Measurements from ENCODE around the gene ZNFX1. TPM values are rescaled to one million over a fixed set of nuclear protein-coding genes. Genes with fewer than 3 reads are reported as not detected.
"Not testable (repeated sequence)": the region's sequence is repeated elsewhere in the genome, so short reads cannot be mapped to it uniquely, and the experiment has no call there.

Gene ZNFX1
- total RNA-seq, 2 donors from 2014 or later: 8.1 to 8.9 TPM

- Mint-ChIP-seq H3K36me3 (ENCODE audit: low read depth) (no peaks in the 10 kb centered on the region), H3K27me3 (ENCODE audit: insufficient read depth) (no peaks in the 10 kb centered on the region), H3K27ac (no peak overlapping the region), H3K4me3 (no peak overlapping the region), H3K9me3 (peaks cover 7% of the 10 kb centered on the region), H3K4me1 (no peaks in the 10 kb centered on the region)
- Histone ChIP-seq H3K4me1 (ENCODE audit: control insufficient read depth, insufficient read depth, low read length) (no peaks in the 10 kb centered on the region), H3K9me3 (ENCODE audit: control insufficient read depth, low read length) (no peaks in the 10 kb centered on the region), H3K27ac (ENCODE audit: low read depth, low read length) (no peak overlapping the region), H3K4me3 (ENCODE audit: low read length) (no peak overlapping the region), H3K36me3 (ENCODE audit: control insufficient read depth, insufficient read depth, low read length) (no peaks in the 10 kb centered on the region), H3K9ac (ENCODE audit: extremely low read depth, low read length, poor library complexity, severe bottlenecking) (no peak overlapping the region), H3K27me3 (ENCODE audit: control insufficient read depth, insufficient read depth, low read length, poor library complexity, severe bottlenecking) (no peaks in the 10 kb centered on the region)
- WGBS, 2 experiments (ENCODE audit: insufficient coverage in 1 of 2, insufficient read length in 1 of 2): 86 to 94% methylated on average over 7 of the region's 7 CpGs
- DNase-seq: no peak
- no peak for TF ChIP-seq CTCF (conservative IDR thresholded peaks at IDR 0.05)
Measured at GRCh38 chr20:49203011-49203410, 74.8 kb downstream of the ZNFX1 start.

- Histone ChIP-seq H3K4me1 (ENCODE audit: control insufficient read depth, insufficient read depth, low read length) (no peaks in the 10 kb centered on the region), H3K27ac (ENCODE audit: low read depth, low read length) (no peak overlapping the region), H3K36me3 (ENCODE audit: control insufficient read depth, insufficient read depth, low read length) (no peaks in the 10 kb centered on the region), H3K4me3 (ENCODE audit: low read length) (no peak overlapping the region), H3K9me3 (ENCODE audit: control insufficient read depth, low read length) (no peaks in the 10 kb centered on the region), H3K27me3 (ENCODE audit: control insufficient read depth, insufficient read depth, low read length, poor library complexity, severe bottlenecking) (no peaks in the 10 kb centered on the region), H3K9ac (ENCODE audit: extremely low read depth, low read length, poor library complexity, severe bottlenecking) (no peak overlapping the region)
- no peak for TF ChIP-seq CTCF (conservative IDR thresholded peaks at IDR 0.05)
- H3K4me1 Mint-ChIP-seq: no peaks in the 10 kb centered on the region
- WGBS, 2 experiments (ENCODE audit: insufficient coverage in 1 of 2, insufficient read length in 1 of 2): 89 to 93% methylated on average over 4 of the region's 4 CpGs
- H3K4me3 Mint-ChIP-seq: no peak overlapping the region
- H3K27ac Mint-ChIP-seq: no peak overlapping the region
- peaks cover 4% of the 10 kb centered on the region for H3K9me3 Mint-ChIP-seq
- no peak for DNase-seq
- H3K27me3 Mint-ChIP-seq (ENCODE audit: insufficient read depth): no peaks in the 10 kb centered on the region
- H3K36me3 Mint-ChIP-seq (ENCODE audit: low read depth): no peaks in the 10 kb centered on the region
Measured at GRCh38 chr20:49199729-49200293, 78.0 kb downstream of the ZNFX1 start.

- H3K4me1 ChIP-seq (ENCODE audit: control insufficient read depth, insufficient read depth, low read length); H3K36me3 Mint-ChIP-seq (ENCODE audit: low read depth); H3K9ac ChIP-seq (ENCODE audit: extremely low read depth, low read length, poor library complexity, severe bottlenecking); H3K4me1 Mint-ChIP-seq; H3K4me3 ChIP-seq (ENCODE audit: low read length); H3K4me3 Mint-ChIP-seq; H3K36me3 ChIP-seq (ENCODE audit: control insufficient read depth, insufficient read depth, low read length); H3K27me3 Mint-ChIP-seq (ENCODE audit: insufficient read depth); H3K27ac Mint-ChIP-seq; DNase-seq; H3K9me3 Mint-ChIP-seq; H3K27ac ChIP-seq (ENCODE audit: low read depth, low read length); H3K27me3 ChIP-seq (ENCODE audit: control insufficient read depth, insufficient read depth, low read length, poor library complexity, severe bottlenecking); H3K9me3 ChIP-seq (ENCODE audit: control insufficient read depth, low read length): not testable (repeated sequence)
- WGBS, 2 experiments (ENCODE audit: insufficient coverage in 1 of 2, insufficient read length in 1 of 2): 80% methylated on average over 11 of the region's 11 CpGs
Measured at GRCh38 chr20:49192944-49193518, 84.8 kb downstream of the ZNFX1 start.

Other genes starting within 250 kb of the ZNFX1 start
- gene CSE1L, start 231.7 kb downstream of the ZNFX1 start, total RNA-seq: 100 to 1,000 TPM; 161 to 180 TPM
- gene STAU1, start 89.7 kb downstream of the ZNFX1 start, total RNA-seq: 10 to 100 TPM; 90.2 to 95.5 TPM
- 10 to 100 TPM; 40.4 to 45.2 TPM for gene DDX27, start 58.6 kb downstream of the ZNFX1 start, total RNA-seq
- under 1 TPM; 0.46 to 0.84 TPM for gene KCNB1, start 204.6 kb upstream of the ZNFX1 start, total RNA-seq

Data from endodermal cell (in vitro differentiated cells).